H9 (cell line): ENCODE measurements around the gene BICD2. TPM values are rescaled to one million over a fixed set of nuclear protein-coding genes. Genes with fewer than 3 reads are reported as not detected.

Experiments used
- DNase-seq: peaks from one replicate; pipeline ENCODE4 v3.0.0-alpha.2; 2017
- H2AFZ ChIP-seq: one replicate; pipeline ENCODE4 v1.6.1; 2013; ENCODE audit warnings: mild to moderate bottlenecking, low read length, control low read depth, moderate library complexity
- H2AK5ac ChIP-seq: 2 replicates; pipeline ENCODE4 v1.6.1; 2013; ENCODE audit warnings: low read length, control low read depth, mixed read lengths; ENCODE audit not compliant: insufficient read length
- H2BK120ac ChIP-seq: one replicate; pipeline ENCODE4 v1.6.1; 2013; ENCODE audit warnings: low read depth, mild to moderate bottlenecking, low read length, control low read depth, inconsistent platforms; ENCODE audit not compliant: poor library complexity, severe bottlenecking
- H2BK12ac ChIP-seq: 2 replicates; pipeline ENCODE4 v1.6.1; 2013; ENCODE audit warnings: low read length, control low read depth, mixed read lengths, low read depth; ENCODE audit not compliant: insufficient read length
- H2BK15ac ChIP-seq: 2 replicates; pipeline ENCODE4 v1.6.1; 2013; ENCODE audit warnings: low read depth, low read length, control low read depth
- H2BK20ac ChIP-seq: one replicate; pipeline ENCODE4 v1.6.1; 2013; ENCODE audit warnings: low read depth, mild to moderate bottlenecking, low read length, control low read depth, inconsistent platforms; ENCODE audit not compliant: poor library complexity, severe bottlenecking
- H2BK5ac ChIP-seq: 2 replicates; pipeline ENCODE4 v1.6.1; 2013; ENCODE audit warnings: low read length, control low read depth, mixed read lengths; ENCODE audit not compliant: insufficient read length
- H3K14ac ChIP-seq: 2 replicates; pipeline ENCODE4 v1.6.1; 2013; ENCODE audit warnings: low read length, control low read depth; ENCODE audit not compliant: insufficient read depth
- H3K18ac ChIP-seq: 2 replicates; pipeline ENCODE4 v1.6.1; 2013; ENCODE audit warnings: low read depth, mild to moderate bottlenecking, mixed read lengths, low read length, control low read depth; ENCODE audit not compliant: insufficient read length
- H3K23ac ChIP-seq: 2 replicates; pipeline ENCODE4 v1.6.1; 2013; ENCODE audit warnings: low read length, control low read depth, mixed read lengths, low read depth; ENCODE audit not compliant: insufficient read length
- H3K23me2 ChIP-seq: 2 replicates; pipeline ENCODE4 v1.6.1; 2013; ENCODE audit warnings: low read depth, mild to moderate bottlenecking, mixed read lengths, low read length, control low read depth; ENCODE audit not compliant: insufficient read length, poor library complexity, severe bottlenecking
- H3K27ac ChIP-seq: 2 replicates; pipeline ENCODE4 v1.5.1; 2013; ENCODE audit warnings: low read length, control low read depth, mixed read lengths, low read depth; ENCODE audit not compliant: insufficient read length
- H3K27me3 ChIP-seq: 2 replicates; pipeline ENCODE4 v1.6.1; 2013; ENCODE audit warnings: low read length, control low read depth, inconsistent platforms; ENCODE audit not compliant: insufficient read depth
- H3K4ac ChIP-seq: 2 replicates; pipeline ENCODE4 v1.6.1; 2013; ENCODE audit warnings: low read depth, mild to moderate bottlenecking, control low read depth, inconsistent platforms, low read length, moderate library complexity
- H3K4me1 ChIP-seq: 2 replicates; pipeline ENCODE4 v1.6.1; 2013; ENCODE audit warnings: low read length, control low read depth, inconsistent platforms; ENCODE audit not compliant: insufficient read depth
- H3K4me2 ChIP-seq: 2 replicates; pipeline ENCODE4 v1.6.1; 2013; ENCODE audit warnings: low read length, control low read depth, mixed read lengths; ENCODE audit not compliant: insufficient read length, insufficient read depth
- H3K56ac ChIP-seq: 2 replicates; pipeline ENCODE4 v1.6.1; 2013; ENCODE audit warnings: low read depth, mild to moderate bottlenecking, mixed read lengths, low read length, control low read depth; ENCODE audit not compliant: insufficient read length
- H3K79me1 ChIP-seq: 2 replicates; pipeline ENCODE4 v1.6.1; 2013; ENCODE audit warnings: low read depth, mild to moderate bottlenecking, moderate library complexity, low read length, control low read depth, inconsistent platforms; ENCODE audit not compliant: insufficient read depth, poor library complexity, severe bottlenecking
- H3K79me2 ChIP-seq: 2 replicates; pipeline ENCODE4 v1.6.1; 2013; ENCODE audit warnings: low read length, control low read depth, inconsistent platforms; ENCODE audit not compliant: insufficient read depth
- H3K9ac ChIP-seq: 2 replicates; pipeline ENCODE4 v1.6.1; 2013; ENCODE audit warnings: low read length, control low read depth, mixed read lengths; ENCODE audit not compliant: insufficient read length; ENCODE audit errors: extremely low read depth
- H3K9me3 ChIP-seq: one replicate; pipeline ENCODE4 v1.6.1; 2013; ENCODE audit warnings: low read depth, low read length, inconsistent platforms; ENCODE audit not compliant: control insufficient read depth
- H3T11ph ChIP-seq: one replicate; pipeline ENCODE4 v1.6.1; 2013; ENCODE audit warnings: mild to moderate bottlenecking, low read length, control low read depth, inconsistent platforms
- H4K20me1 ChIP-seq: one replicate; pipeline ENCODE4 v1.6.1; 2013; ENCODE audit not compliant: control insufficient read depth, insufficient read length, insufficient read depth
- H4K5ac ChIP-seq: 2 replicates; pipeline ENCODE4 v1.6.1; 2013; ENCODE audit warnings: low read depth, mild to moderate bottlenecking, mixed read lengths, low read length, control low read depth; ENCODE audit not compliant: insufficient read length
- H4K8ac ChIP-seq: replicated peaks from 2 replicates; pipeline ENCODE4 v1.6.1; 2013; ENCODE audit warnings: low read length, control low read depth, mixed read lengths, low read depth; ENCODE audit not compliant: insufficient read length
- H4K91ac ChIP-seq: 2 replicates; pipeline ENCODE4 v1.6.1; 2013; ENCODE audit warnings: low read depth, mild to moderate bottlenecking, moderate library complexity, mixed read lengths, low read length, control low read depth; ENCODE audit not compliant: insufficient read length
- H3K27ac Mint-ChIP-seq, 3 experiments: 2 replicates in 2 of 3; 3 replicates in 1 of 3; pipeline ENCODE4 v1.8.0; 2020 to 2021; ENCODE audit warnings: mixed read lengths in 3 of 3, mild to moderate bottlenecking in 1 of 3, moderate library complexity in 1 of 3
- H3K27me3 Mint-ChIP-seq: 2 replicates; pipeline ENCODE4 v1.8.0; 2021; ENCODE audit warnings: low read depth, mild to moderate bottlenecking, moderate library complexity, mixed read lengths
- H3K36me3 Mint-ChIP-seq, 3 experiments: 2 replicates in 2 of 3; 3 replicates in 1 of 3; pipeline ENCODE4 v1.8.0; 2020 to 2021; ENCODE audit warnings: low read depth in 3 of 3, mixed read lengths in 3 of 3; ENCODE audit not compliant: insufficient read depth in 1 of 3
- H3K4me1 Mint-ChIP-seq, 2 experiments: 2 replicates each; pipeline ENCODE4 v1.8.0; 2020; ENCODE audit warnings: mixed read lengths in 2 of 2
- H3K4me3 Mint-ChIP-seq, 2 experiments: 2 replicates in 1 of 2; 3 replicates in 1 of 2; pipeline ENCODE4 v1.8.0; 2020 to 2021; ENCODE audit warnings: mild to moderate bottlenecking in 2 of 2, mixed read lengths in 2 of 2, moderate library complexity in 1 of 2
- H3K9me3 Mint-ChIP-seq, 2 experiments: 2 replicates in 1 of 2; 3 replicates in 1 of 2; pipeline ENCODE4 v1.8.0; 2020; ENCODE audit warnings: mild to moderate bottlenecking in 2 of 2, mixed read lengths in 2 of 2, moderate library complexity in 1 of 2
- WGBS: extraction: QIAGEN DNeasy Blood & Tissue Kit; methylation state at CpG from one replicate; pipeline ENCODE4 v1.1.7; 2013; ENCODE audit warnings: missing lambda C conversion rate, low lambda C conversion rate, mixed read lengths; ENCODE audit not compliant: insufficient read length; ENCODE audit errors: extremely low coverage; 5-methylcytosine and 5-hydroxymethylcytosine counted together
- total RNA-seq: library from RNA; stranded (reverse); gene quantifications from 2 replicates; pipeline ENCODE4 v1.2.1, GENCODE V29; 2021
- TF ChIP-seq, protein P1 (sequence below): fragments of 200-600 bp; sonication (generic); conservative IDR thresholded peaks from 3 replicates; pipeline ENCODE4 v1.8.0; 2021; ENCODE audit warnings: antibody characterized with exemption, mild to moderate bottlenecking

The BICD2 gene
- total RNA-seq, 1 experiment from 2014 or later, result 22.3 TPM

DNA sequence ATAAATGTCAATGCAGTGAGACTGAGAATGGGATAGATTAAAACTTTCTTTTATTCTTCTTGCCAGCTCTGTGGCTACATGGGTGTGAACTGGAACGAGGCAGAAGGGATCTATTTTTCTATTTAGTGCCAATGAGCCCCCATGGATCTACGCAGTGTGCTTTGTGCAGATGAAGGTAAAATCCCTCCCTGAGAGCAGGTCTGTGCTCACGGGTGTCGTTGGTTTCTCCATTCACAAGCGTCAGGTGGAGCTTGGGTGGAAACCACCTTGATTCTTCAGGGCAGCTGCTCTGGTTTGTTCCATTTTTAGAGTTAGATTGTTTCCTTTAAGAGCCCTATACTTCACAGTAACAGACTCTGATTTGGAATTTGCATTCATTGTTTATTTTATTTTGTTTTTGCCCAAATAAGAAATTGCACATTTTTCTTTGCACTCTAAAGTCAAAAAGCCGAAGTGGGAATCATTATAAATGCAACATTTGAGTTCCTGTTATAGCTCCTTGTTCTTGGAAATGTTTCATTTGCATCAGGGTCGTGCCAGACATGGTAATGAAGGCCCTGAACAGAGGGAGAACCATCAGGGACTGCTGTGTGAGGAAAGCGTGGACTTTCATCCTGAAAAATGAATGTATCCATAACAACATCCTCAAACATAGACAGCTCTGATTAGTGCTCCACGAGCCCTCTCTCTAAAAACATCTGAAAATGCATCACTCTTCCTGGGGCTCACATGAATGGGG is 31.1 kb upstream of the BICD2 start:
- H3K79me1 ChIP-seq, result no peaks in the 10 kb centered on the region
- H2AFZ ChIP-seq, result no peak overlapping the region
- no peaks in the 10 kb centered on the region for H3K27me3 ChIP-seq
- H3K23ac ChIP-seq, result no peak overlapping the region
- no CpG with 5 or more reads among the region's 9 CpGs for WGBS
- H2AK5ac ChIP-seq, result no peak overlapping the region
- no peak overlapping the region for H2BK12ac ChIP-seq
- Mint-ChIP-seq H3K27ac (no peak overlapping the region), H3K9me3 (no peaks in the 10 kb centered on the region), H3K36me3 (no peaks in the 10 kb centered on the region), H3K27me3 (peaks cover 31% of the 10 kb centered on the region), H3K4me3 (no peak overlapping the region), H3K4me1 (peaks cover 10 to 17% of the 10 kb centered on the region in 2 experiments; a peak in 3 of 4 replicates)
- H3K79me2 ChIP-seq, result no peaks in the 10 kb centered on the region
- no peak overlapping the region for H4K8ac ChIP-seq
- no peak for DNase-seq
- H3K4me2 ChIP-seq, result no peak overlapping the region
- no peak overlapping the region for H3K14ac ChIP-seq
- no peak overlapping the region for H2BK15ac ChIP-seq
- no peak overlapping the region for H3K18ac ChIP-seq
- H3K9ac ChIP-seq, result no peak overlapping the region
- no peak overlapping the region for H2BK5ac ChIP-seq
- no peak overlapping the region for H3K27ac ChIP-seq
- TF ChIP-seq, protein P1, sequence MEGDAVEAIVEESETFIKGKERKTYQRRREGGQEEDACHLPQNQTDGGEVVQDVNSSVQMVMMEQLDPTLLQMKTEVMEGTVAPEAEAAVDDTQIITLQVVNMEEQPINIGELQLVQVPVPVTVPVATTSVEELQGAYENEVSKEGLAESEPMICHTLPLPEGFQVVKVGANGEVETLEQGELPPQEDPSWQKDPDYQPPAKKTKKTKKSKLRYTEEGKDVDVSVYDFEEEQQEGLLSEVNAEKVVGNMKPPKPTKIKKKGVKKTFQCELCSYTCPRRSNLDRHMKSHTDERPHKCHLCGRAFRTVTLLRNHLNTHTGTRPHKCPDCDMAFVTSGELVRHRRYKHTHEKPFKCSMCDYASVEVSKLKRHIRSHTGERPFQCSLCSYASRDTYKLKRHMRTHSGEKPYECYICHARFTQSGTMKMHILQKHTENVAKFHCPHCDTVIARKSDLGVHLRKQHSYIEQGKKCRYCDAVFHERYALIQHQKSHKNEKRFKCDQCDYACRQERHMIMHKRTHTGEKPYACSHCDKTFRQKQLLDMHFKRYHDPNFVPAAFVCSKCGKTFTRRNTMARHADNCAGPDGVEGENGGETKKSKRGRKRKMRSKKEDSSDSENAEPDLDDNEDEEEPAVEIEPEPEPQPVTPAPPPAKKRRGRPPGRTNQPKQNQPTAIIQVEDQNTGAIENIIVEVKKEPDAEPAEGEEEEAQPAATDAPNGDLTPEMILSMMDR, result no peak
- no peaks in the 10 kb centered on the region for H4K20me1 ChIP-seq
- no peak overlapping the region for H4K91ac ChIP-seq
- no peak overlapping the region for H4K5ac ChIP-seq
- no peaks in the 10 kb centered on the region for H3K23me2 ChIP-seq
- no peaks in the 10 kb centered on the region for H3K4me1 ChIP-seq
- H3K56ac ChIP-seq, result no peak overlapping the region
- H3K4ac ChIP-seq, result no peak overlapping the region
- no peak overlapping the region for H3T11ph ChIP-seq
- H3K9me3 ChIP-seq, result no peaks in the 10 kb centered on the region
- no peak overlapping the region for H2BK120ac ChIP-seq
- no peak overlapping the region for H2BK20ac ChIP-seq
